ENCODE results near the gene ANKRD18B.

Gene ANKRD18B

GRCh38 chr9:33614001-33614687, 90.1 kb downstream of the ANKRD18B start:
- no peak for TF ChIP-seq GATA2 (IDR thresholded peaks at IDR 0.05; ENCODE audit: low read depth, low read length)
- TF ChIP-seq GATA3 (IDR thresholded peaks at IDR 0.05; ENCODE audit: low read depth, low read length): no peak

- no peak for TF ChIP-seq GATA3 (IDR thresholded peaks at IDR 0.05; ENCODE audit: low read depth, low read length)
- no peak for TF ChIP-seq GATA2 (IDR thresholded peaks at IDR 0.05; ENCODE audit: low read depth, low read length)
Measured at GRCh38 chr9:33619666-33620404, 95.8 kb downstream of the ANKRD18B start.

DNA sequence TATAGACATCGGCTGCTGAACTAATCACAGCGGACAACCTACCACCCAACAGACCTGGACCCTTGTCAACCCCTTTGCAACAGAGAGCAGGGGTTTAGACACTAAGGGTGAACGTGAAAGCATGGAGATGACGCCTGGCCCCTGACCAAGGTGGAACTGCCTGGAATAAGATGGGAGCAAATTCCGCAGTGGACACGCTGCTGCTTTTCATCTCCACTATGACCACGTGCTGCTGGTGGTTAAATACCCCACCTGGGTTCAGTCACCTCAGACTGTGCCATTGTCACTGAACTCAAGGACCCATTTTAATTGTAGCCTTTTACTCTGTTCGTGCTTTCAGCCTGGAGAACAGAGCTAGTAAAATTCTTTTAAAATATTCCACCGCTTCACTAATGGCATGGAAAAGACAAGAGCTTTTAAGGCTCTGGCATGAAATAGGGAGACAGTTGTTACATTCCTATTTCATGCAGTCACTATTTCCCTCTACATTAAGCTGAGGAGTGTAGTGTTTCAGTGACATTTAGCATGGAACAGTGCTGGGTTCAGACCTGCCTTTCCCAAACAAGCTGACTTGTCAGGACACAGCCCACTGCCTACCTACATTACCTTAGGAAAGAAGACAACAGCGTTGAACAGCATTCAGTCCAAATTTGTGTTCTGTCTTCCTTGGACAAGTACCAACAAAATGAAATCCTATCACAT, 96.8 kb downstream of the ANKRD18B start:
- TF ChIP-seq GATA3 (IDR thresholded peaks at IDR 0.05; ENCODE audit: low read depth, low read length) (no peak), GATA2 (IDR thresholded peaks at IDR 0.05; ENCODE audit: low read depth, low read length) (no peak)

Measured in SH-SY5Y (cell line).